HG03378 (cell line): ENCODE data around the gene BAIAP2L1.

ENCODE experiments used
- ATAC-seq: cut with Tn5 transposase; IDR thresholded peaks from one replicate; pipeline ENCODE4 v1.9.1; 2021; ENCODE audit warnings: mild to moderate bottlenecking, moderate library complexity; ENCODE audit not compliant: unreplicated experiment

The BAIAP2L1 gene

GRCh38 chr7:98281757-98282606, 118.9 kb downstream of the BAIAP2L1 start:
- peak; percentile 23 for ATAC-seq

GRCh38 chr7:98280791-98281756, 119.8 kb downstream of the BAIAP2L1 start, which contains the start of gene BRI3:
Gene BRI3, plus strand, starts transcription at chr7:98281686. Its CDS starts 110 bp downstream, at chr7:98281796.
- peak; percentile 75 for ATAC-seq

- ATAC-seq = no peak
Measured at GRCh38 chr7:98280296-98280695, 120.6 kb downstream of the BAIAP2L1 start.

- no peak for ATAC-seq
Measured at GRCh38 chr7:98278936-98279335, 122.0 kb downstream of the BAIAP2L1 start.

GRCh38 chr7:98278408-98278807, 122.5 kb downstream of the BAIAP2L1 start:
- ATAC-seq = no peak

GRCh38 chr7:98276241-98276761, 124.6 kb downstream of the BAIAP2L1 start:
- no peak for ATAC-seq

GRCh38 chr7:98267303-98267702, 133.6 kb downstream of the BAIAP2L1 start:
- no peak for ATAC-seq

GRCh38 chr7:98266840-98267239, 134.1 kb downstream of the BAIAP2L1 start:
- no peak for ATAC-seq

- ATAC-seq = no peak
Measured at GRCh38 chr7:98265841-98266271, 135.0 kb downstream of the BAIAP2L1 start.

GRCh38 chr7:98257701-98258100, 143.2 kb downstream of the BAIAP2L1 start:
- no peak for ATAC-seq

GRCh38 chr7:98256431-98256830, 144.5 kb downstream of the BAIAP2L1 start:
- ATAC-seq = no peak

GRCh38 chr7:98254951-98255610, 145.8 kb downstream of the BAIAP2L1 start:
- no peak for ATAC-seq

- no peak for ATAC-seq
Measured at GRCh38 chr7:98254516-98254915, 146.4 kb downstream of the BAIAP2L1 start.

- ATAC-seq = no peak
Measured at GRCh38 chr7:98252425-98253054, 148.3 kb downstream of the BAIAP2L1 start.

- ATAC-seq = peak; percentile 94
Measured at GRCh38 chr7:98251601-98252424, 149.1 kb downstream of the BAIAP2L1 start, which contains the start of gene TECPR1. Gene TECPR1, minus strand, starts transcription at chr7:98252232. Its CDS starts 6,086 bp downstream, at chr7:98246146.

- ATAC-seq = peak; percentile 22
Measured at GRCh38 chr7:98251231-98251600, 149.7 kb downstream of the BAIAP2L1 start.

- ATAC-seq = no peak
Measured at GRCh38 chr7:98250789-98251188, 150.1 kb downstream of the BAIAP2L1 start.

GRCh38 chr7:98249106-98249505, 151.8 kb downstream of the BAIAP2L1 start:
- ATAC-seq = no peak

- ATAC-seq = no peak
Measured at GRCh38 chr7:98248156-98248555, 152.7 kb downstream of the BAIAP2L1 start.
